K562 (cell line): ENCODE data around the gene SIRT5. TPM values are rescaled to one million over a fixed set of nuclear protein-coding genes. Genes with fewer than 3 reads are reported as not detected.

Source experiments
- ATAC-seq: fragments of 200-7000 bp; cut with Tn5 transposase; 3 replicates; pipeline ENCODE4 v1.9.1; 2020; ENCODE audit warnings: moderate library complexity
- BruUV-seq: library from RNA; stranded (reverse); fragments of 400-500 nt; replicated peaks from 2 replicates; lab custom pipeline; 2021; lab: Mats Ljungman, UMichigan
- CTCF ChIA-PET: fragments of 300-600 bp; formaldehyde crosslinking; extraction: SDS; loops from one replicate; lab custom pipeline; 2021; ENCODE audit warnings: low intra/inter-chr PET ratio; lab: Yijun Ruan, JAX
- POLR2A ChIA-PET: fragments of 300-600, 350-650 bp; sonication (Branson Sonifier 250); formaldehyde crosslinking; extraction: SDS; loops from one replicate; lab custom pipeline; 2021; ENCODE audit warnings: antibody characterized with exemption, inconsistent platforms; lab: Yijun Ruan, JAX
- DNase-seq, 4 experiments: peaks; one replicate each; pipeline versions ENCODE4 v3.0.0 to v3.0.0-alpha.2; 2011 to 2018; ENCODE audit warnings: low spot score in 3 of 4, mixed read lengths in 3 of 4; ENCODE audit errors: extremely low read depth in 1 of 4
- FAIRE-seq: peaks from 2 replicates; lab custom pipeline; 2011; peaks lifted over from hg19 to GRCh38; lab: Jason Lieb, UNC
- H2AFZ ChIP-seq: 2 replicates; pipeline ENCODE4 v1.6.0; 2011; ENCODE audit warnings: low read depth, low read length, control low read depth, inconsistent platforms
- H3K27ac ChIP-seq: fragments of 200-600 bp; 3 replicates; pipeline ENCODE4 v1.8.0; 2011; ENCODE audit warnings: low read depth, mild to moderate bottlenecking, control low read depth, inconsistent platforms, low read length, moderate library complexity, mixed read lengths; ENCODE audit errors: extremely low read depth
- H3K27me3 ChIP-seq, 2 experiments: fragments of 300-600 bp in 1 of 2; 2 replicates in 1 of 2; 3 replicates in 1 of 2; pipeline versions ENCODE4 v1.6.0 to v1.8.0; 2011; ENCODE audit warnings: inconsistent platforms in 2 of 2, low read length in 2 of 2, mild to moderate bottlenecking in 1 of 2, mixed read lengths in 1 of 2, moderate library complexity in 1 of 2; ENCODE audit not compliant: control insufficient read depth in 2 of 2, insufficient read depth in 2 of 2
- H3K36me3 ChIP-seq: fragments of 300-600 bp; 3 replicates; pipeline ENCODE4 v1.8.0; 2011; ENCODE audit warnings: mild to moderate bottlenecking, low read length, inconsistent platforms; ENCODE audit not compliant: control insufficient read depth, insufficient read depth
- H3K4me1 ChIP-seq, 2 experiments: fragments of 200-600 bp in 1 of 2; replicated peaks in 1 of 2; 2 replicates in 1 of 2; 3 replicates in 1 of 2; pipeline versions ENCODE4 v1.5.1 to v1.8.0; 2011; ENCODE audit warnings: inconsistent platforms in 2 of 2, low read length in 2 of 2, mild to moderate bottlenecking in 1 of 2, mixed read lengths in 1 of 2, moderate library complexity in 1 of 2; ENCODE audit not compliant: control insufficient read depth in 2 of 2, insufficient read depth in 2 of 2
- H3K4me2 ChIP-seq: 2 replicates; pipeline ENCODE4 v1.6.1; 2011; ENCODE audit warnings: low read length, control low read depth, inconsistent platforms, mixed read lengths; ENCODE audit not compliant: insufficient read depth
- H3K4me3 ChIP-seq: fragments of 200-600 bp; sonication (generic), shearing (Covaris generic); 2 replicates; pipeline ENCODE4 v1.5.1; 2016; ENCODE audit warnings: control low read depth, inconsistent platforms
- H3K79me2 ChIP-seq: fragments of 200-600 bp; 3 replicates; pipeline ENCODE4 v1.8.0; 2011; ENCODE audit warnings: low read length, inconsistent platforms; ENCODE audit not compliant: control insufficient read depth, insufficient read depth
- H3K9ac ChIP-seq, 2 experiments: 2 replicates each; pipeline versions ENCODE4 v1.6.0 to v1.6.1; 2011; ENCODE audit warnings: low read depth in 2 of 2, low read length in 2 of 2, control low read depth in 1 of 2, inconsistent platforms in 1 of 2, mild to moderate bottlenecking in 1 of 2, mixed read lengths in 1 of 2; ENCODE audit not compliant: insufficient read depth in 1 of 2
- H3K9me1 ChIP-seq: one replicate; pipeline ENCODE4 v1.6.0; 2011; ENCODE audit warnings: inconsistent platforms, mild to moderate bottlenecking, low read length, moderate library complexity; ENCODE audit not compliant: control insufficient read depth, insufficient read depth
- H3K9me3 ChIP-seq: replicated peaks from 2 replicates; pipeline ENCODE4 v1.5.1; 2011; ENCODE audit warnings: low read depth, low read length, inconsistent platforms; ENCODE audit not compliant: control insufficient read depth, insufficient read depth
- H4K20me1 ChIP-seq: replicated peaks from 2 replicates; pipeline ENCODE4 v1.6.1; 2011; ENCODE audit warnings: low read length, inconsistent platforms, mixed read lengths; ENCODE audit not compliant: control insufficient read depth, insufficient read depth
- ADNP ChIP-seq: fragments of 200-800 bp; sonication (Bioruptor generic); IDR thresholded peaks from 2 replicates; pipeline ENCODE4 v1.6.1; 2016; ENCODE audit warnings: missing genetic modification characterization, missing compliant biosample characterization
- AFF1 ChIP-seq, 2 experiments: fragments of 450-650 bp; IDR thresholded peaks; 2 replicates each; pipeline ENCODE4 v1.6.1; 2018; ENCODE audit warnings: mild to moderate bottlenecking in 2 of 2, low read depth in 1 of 2; ENCODE audit not compliant: partially characterized antibody in 2 of 2
- ARID1B ChIP-seq: fragments of 450-650 bp; IDR thresholded peaks from 2 replicates; pipeline ENCODE4 v1.6.1; 2016; ENCODE audit warnings: antibody characterized with exemption, mild to moderate bottlenecking, inconsistent platforms
- HLTF ChIP-seq: fragments of 450-650 bp; IDR thresholded peaks from 2 replicates; pipeline ENCODE4 v1.6.1; 2016
- LARP7 ChIP-seq: fragments of 450-650 bp; IDR thresholded peaks from 2 replicates; pipeline ENCODE4 v1.6.1; 2016
- MLLT1 ChIP-seq, 2 experiments: fragments of 450-650 bp; IDR thresholded peaks; 2 replicates each; pipeline ENCODE4 v1.6.1; 2016
- NKRF ChIP-seq: fragments of 450-650 bp; IDR thresholded peaks from 2 replicates; pipeline ENCODE4 v1.6.1; 2016; ENCODE audit warnings: borderline replicate concordance
- PHB2 ChIP-seq: fragments of 450-650 bp; IDR thresholded peaks from 2 replicates; pipeline ENCODE4 v1.6.1; 2017; ENCODE audit warnings: low read depth
- SMARCA4 ChIP-seq: fragments of 450-650 bp; IDR thresholded peaks from 2 replicates; pipeline ENCODE4 v1.6.1; 2016
- SMARCA5 ChIP-seq: fragments of 450-650 bp; IDR thresholded peaks from 2 replicates; pipeline ENCODE4 v1.6.1; 2016
- SUPT5H ChIP-seq: fragments of 450-650 bp; IDR thresholded peaks from 2 replicates; pipeline ENCODE4 v1.6.1; 2016
- THRAP3 ChIP-seq: fragments of 450-650 bp; IDR thresholded peaks from 2 replicates; pipeline ENCODE4 v1.6.1; 2016; ENCODE audit warnings: mild to moderate bottlenecking, inconsistent platforms, borderline replicate concordance
- TRIM24 ChIP-seq, 2 experiments: fragments of 450-650 bp; IDR thresholded peaks; 2 replicates each; pipeline ENCODE4 v1.6.1; 2016
- ZNF384 ChIP-seq: IDR thresholded peaks from 2 replicates; pipeline ENCODE4 v1.6.1; 2012; ENCODE audit warnings: low read depth, low read length, improper control_type of control experiment
- ZNF785 ChIP-seq: fragments of 250-450 bp; sonication (Bioruptor Pico); IDR thresholded peaks from 2 replicates; pipeline ENCODE4 v1.4.0; 2020; ENCODE audit warnings: mild to moderate bottlenecking
- WGBS: fragments of 100-300 bp; shearing (Covaris generic); methylation state at CpG from one replicate; pipeline ENCODE4 v1.1.6; 2016; ENCODE audit warnings: low coverage, mixed read lengths; ENCODE audit not compliant: insufficient coverage; ENCODE audit errors: missing lambda C conversion rate; 5-methylcytosine and 5-hydroxymethylcytosine counted together
- in situ Hi-C: fragments of 300-500 bp; cut with MboI; formaldehyde crosslinking; loops from 4 replicates; pipeline ENCODE4 v1.15.0; 2018; ENCODE audit warnings: inconsistent platforms, mixed read lengths
- intact Hi-C: fragments of 100-400 bp; cut with micrococcal nuclease; formaldehyde crosslinking; loops from 2 replicates; pipeline ENCODE4 v1.14.2; 2022
- polyA plus RNA-seq, 8 experiments: library from polyadenylated mRNA; depleted of rRNA in 4 of 8; stranded (reverse) in 5 of 8; unstranded in 3 of 8; fragments of >200 nt; fragmentation: Nextera tagmentation in 2 of 8; fragmentation: Illumina TruSeq in 1 of 8; extraction: Ambion mirVana in 2 of 8; extraction: Trizol in 1 of 8; gene quantifications; 2 replicates each; pipeline versions ENCODE4 v1.2.1 to v1.2.3, GENCODE V29; 2011 to 2014; ENCODE audit warnings: inconsistent platforms in 1 of 8, missing spikeins in 1 of 8
- total RNA-seq, 7 experiments: library from RNA; depleted of rRNA in 6 of 7; stranded (reverse); fragments of >200 nt in 6 of 7; fragmentation: Illumina TruSeq in 2 of 7; extraction: Trizol in 2 of 7; gene quantifications; 2 replicates each; pipeline versions ENCODE4 v1.2.1 to v1.2.3, GENCODE V29; 2011 to 2021; ENCODE audit warnings: low replicate concordance in 1 of 7

SIRT5 gene
- total and polyA plus RNA-seq, 9 of the 15 experiments (the other 6 are each of a cell fraction or from before 2014, with no cell fraction given) = 2.1 to 15.7 (median 11.4) TPM

GRCh38 chr6:13662651-13663334 lies 88.4 kb downstream of the SIRT5 start:
- no TSS peak for BruUV-seq
- WGBS = 12% methylated on average over 3 of the region's 3 CpGs
- FAIRE-seq = no peak
- TF ChIP-seq SMARCA5 = peak; percentile 74
- TF ChIP-seq NKRF = peak; percentile 59; the same call in 1 of the 2 replicates
- peak; percentile 35; the same call in 1 of the 2 replicates for TF ChIP-seq SUPT5H
- TF ChIP-seq MLLT1 (IDR thresholded peaks at IDR 0.05) = 0 out of 4 replicates have a peak, but pooled peaks of 1 of the 2 experiments have one; percentile 31
- TF ChIP-seq ADNP (tag) = no peak
- TF ChIP-seq SMARCA4 = no peak
- peak in 1 of 2 experiments; percentile 36 for TF ChIP-seq AFF1 (IDR thresholded peaks at IDR 0.05; ENCODE audit: low read depth in 1 of 2, partially characterized antibody in 2 of 2)
- TF ChIP-seq ZNF785 (CRISPR knock-in tag) = no peak
- TF ChIP-seq TRIM24 (IDR thresholded peaks at IDR 0.05) = peak in 1 of 2 experiments; percentile 30; a peak in 1 of 4 replicates
- 0 out of 2 replicates have a peak, but pooled peaks have one; percentile 48 for TF ChIP-seq LARP7
- 0 out of 2 replicates have a peak, but pooled peaks have one; percentile 45 for TF ChIP-seq PHB2
- 0 out of 2 replicates have a peak, but pooled peaks have one; percentile 19 for TF ChIP-seq ARID1B
- TF ChIP-seq HLTF = peak; percentile 46; the same call in 1 of the 2 replicates
- no peak for TF ChIP-seq THRAP3
- TF ChIP-seq ZNF384 = 0 out of 2 replicates have a peak, but pooled peaks have one; percentile 16

More at GRCh38 chr6:13662651-13663334, 88.4 kb downstream of the SIRT5 start:
- no peaks in the 10 kb centered on the region for H4K20me1 ChIP-seq
- ChIA-PET CTCF (interaction anchor here (0.7 kb wide), 1 partner anchor 9 kb away, joined by 3 read pairs; no protein-coding TSS in a partner anchor), POLR2A (interaction anchor here (0.6 to 1.6 kb wide), 3 partner anchors 9 to 1705 kb away, joined by 3 read pairs; no protein-coding TSS in a partner anchor)
- H3K27ac ChIP-seq = peak overlapping the region; percentile 45; the same call in 2 of the 3 replicates
- no peak overlapping the region for H2AFZ ChIP-seq
- H3K4me2 ChIP-seq = peak overlapping the region; percentile 41; the same call in 1 of the 2 replicates
- intact Hi-C loops (no loop called here), in situ Hi-C loops (no loop called here)
- peaks cover 4% of the 10 kb centered on the region; the same call in 1 of the 3 replicates for H3K36me3 ChIP-seq
- no peaks in the 10 kb centered on the region for H3K9me3 ChIP-seq
- H3K4me3 ChIP-seq = no peak overlapping the region
- H3K9ac ChIP-seq = peak overlapping the region; percentile 37 to 38; a peak in 3 of 4 replicates
- peaks cover 16 to 56% of the 10 kb centered on the region in 2 experiments for H3K4me1 ChIP-seq
- no peak for ATAC-seq
- H3K27me3 ChIP-seq = no peaks in the 10 kb centered on the region
- peaks cover 100% of the 10 kb centered on the region for H3K79me2 ChIP-seq
- H3K9me1 ChIP-seq = no peaks in the 10 kb centered on the region
- DNase-seq = no peak
